Activated CD8-positive, alpha-beta memory T cell treated with anti-CD3 and anti-CD28 coated beads for 4 hours (primary cell): ENCODE measurements around the gene MMP23B.

Experiments
- DNase-seq, 2 donors: peaks; one replicate each; pipeline ENCODE4 v3.0.0-alpha.2; 2020; ENCODE audit warnings: low read depth in 2 of 2

MMP23B gene

DNA sequence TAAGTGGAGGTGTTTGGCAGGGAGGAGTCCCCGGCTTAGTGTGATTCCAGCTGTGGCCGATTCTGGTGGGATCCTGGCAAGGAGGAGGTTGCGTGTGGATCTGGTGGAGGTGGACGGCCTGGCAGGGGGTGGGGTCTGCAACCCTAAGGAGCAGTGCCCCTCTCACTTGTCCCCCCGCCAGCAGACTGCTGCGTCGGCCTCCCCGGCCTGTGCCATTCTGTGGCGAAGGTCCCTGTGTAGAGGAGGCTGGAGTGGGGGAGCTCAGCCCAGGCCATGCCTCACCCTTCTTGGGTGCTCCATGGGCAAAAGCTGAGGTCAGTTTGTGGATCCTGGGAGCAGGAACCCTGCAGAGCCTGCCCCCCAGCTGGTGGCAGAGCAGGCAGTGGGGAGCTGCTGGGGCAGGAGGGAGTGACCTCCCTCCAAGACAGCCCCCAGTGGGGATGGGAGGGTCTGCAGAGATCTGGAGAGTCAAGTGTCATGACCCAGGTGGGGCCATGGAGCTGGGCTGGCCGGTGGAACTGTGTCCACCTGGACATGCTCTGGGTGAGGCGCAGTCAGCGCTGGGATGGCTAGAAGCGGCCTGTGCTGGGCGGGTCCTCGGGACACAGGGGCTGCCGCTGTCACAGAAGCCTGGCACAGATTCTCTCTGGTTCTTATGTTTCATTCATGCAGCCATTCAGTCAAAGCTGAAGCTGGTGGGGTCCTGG, 11.4 kb upstream of the MMP23B start:
- no peak for DNase-seq

DNA sequence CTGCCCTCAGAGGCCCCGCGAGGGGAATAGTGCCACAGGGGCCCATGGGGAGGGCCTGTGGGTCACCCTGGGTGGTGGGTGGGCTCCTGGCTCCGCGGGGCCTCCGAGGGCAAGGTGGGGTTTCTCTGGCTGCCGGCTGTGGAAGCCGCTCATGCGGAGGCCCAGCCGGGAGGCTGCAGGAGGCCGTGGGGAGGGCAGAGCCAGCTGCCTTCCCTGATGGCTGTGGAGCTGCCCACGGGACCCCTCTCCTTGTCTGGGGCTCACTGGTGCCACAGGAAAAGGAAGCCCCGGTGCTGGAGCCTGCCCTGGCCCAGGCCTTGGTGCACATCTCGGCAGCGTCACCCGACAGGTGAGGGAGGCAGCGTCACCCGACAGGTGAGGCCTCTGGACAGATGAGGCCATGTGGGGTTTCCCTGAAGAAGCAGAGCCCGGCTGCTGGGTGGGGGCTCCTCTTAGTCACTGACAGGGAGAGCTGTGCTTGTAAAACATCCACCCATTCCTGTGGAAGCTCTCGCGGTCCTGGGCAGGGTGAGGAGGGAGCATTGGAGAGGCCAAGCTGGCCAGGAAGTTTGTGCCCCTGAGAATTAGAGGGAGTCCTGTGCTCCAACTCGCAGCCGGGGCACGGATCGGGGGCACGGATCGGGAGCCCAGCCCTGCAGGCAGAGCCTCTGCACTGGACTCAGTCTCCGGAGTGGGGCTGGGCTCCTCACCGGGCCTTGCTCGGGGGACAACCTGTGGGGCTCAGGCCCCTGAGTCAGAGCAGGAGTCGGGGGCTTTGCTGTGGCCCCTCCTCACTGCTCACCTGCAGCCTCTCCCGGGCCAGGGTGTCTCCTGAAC, 10.6 kb upstream of the MMP23B start:
- DNase-seq: no peak

- no peak for DNase-seq
These were observed 9.8 kb upstream of the MMP23B start for GRCh38 chr1:1622010-1622787.

DNA sequence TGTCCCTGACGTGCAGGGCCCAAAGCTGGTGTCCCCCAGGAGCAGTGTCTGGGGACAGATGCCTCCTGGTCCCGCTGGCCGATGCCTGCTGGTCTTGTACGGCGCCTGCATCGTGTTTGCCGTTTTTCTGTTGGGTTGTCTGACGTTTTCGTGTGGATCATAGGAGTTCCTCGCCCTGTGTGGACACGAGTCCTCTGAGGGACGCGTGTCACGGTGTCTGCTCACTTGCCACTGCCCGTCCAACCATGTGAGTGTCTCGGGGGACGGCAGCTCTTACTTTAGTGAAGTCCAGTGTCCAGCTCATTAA, 9.2 kb upstream of the MMP23B start:
- DNase-seq: no peak

DNA sequence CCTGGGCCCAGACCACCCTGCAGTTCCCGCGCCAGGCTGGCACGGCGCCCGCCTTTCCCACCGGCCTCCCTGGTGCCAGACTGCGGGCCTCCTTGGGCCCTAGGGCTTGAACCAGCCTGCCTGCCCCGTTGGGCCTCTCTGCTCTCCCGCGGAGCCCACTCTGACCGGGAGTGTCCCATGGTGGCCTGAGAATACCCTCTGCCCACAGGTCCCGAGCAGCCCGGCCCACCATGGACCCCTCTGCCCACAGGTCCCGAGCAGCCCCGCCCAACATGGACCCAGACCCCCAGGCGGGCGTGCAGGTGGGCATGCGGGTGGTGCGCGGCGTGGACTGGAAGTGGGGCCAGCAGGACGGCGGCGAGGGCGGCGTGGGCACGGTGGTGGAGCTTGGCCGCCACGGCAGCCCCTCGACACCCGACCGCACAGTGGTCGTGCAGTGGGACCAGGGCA, 8.8 kb upstream of the MMP23B start:
- no peak for DNase-seq

DNA sequence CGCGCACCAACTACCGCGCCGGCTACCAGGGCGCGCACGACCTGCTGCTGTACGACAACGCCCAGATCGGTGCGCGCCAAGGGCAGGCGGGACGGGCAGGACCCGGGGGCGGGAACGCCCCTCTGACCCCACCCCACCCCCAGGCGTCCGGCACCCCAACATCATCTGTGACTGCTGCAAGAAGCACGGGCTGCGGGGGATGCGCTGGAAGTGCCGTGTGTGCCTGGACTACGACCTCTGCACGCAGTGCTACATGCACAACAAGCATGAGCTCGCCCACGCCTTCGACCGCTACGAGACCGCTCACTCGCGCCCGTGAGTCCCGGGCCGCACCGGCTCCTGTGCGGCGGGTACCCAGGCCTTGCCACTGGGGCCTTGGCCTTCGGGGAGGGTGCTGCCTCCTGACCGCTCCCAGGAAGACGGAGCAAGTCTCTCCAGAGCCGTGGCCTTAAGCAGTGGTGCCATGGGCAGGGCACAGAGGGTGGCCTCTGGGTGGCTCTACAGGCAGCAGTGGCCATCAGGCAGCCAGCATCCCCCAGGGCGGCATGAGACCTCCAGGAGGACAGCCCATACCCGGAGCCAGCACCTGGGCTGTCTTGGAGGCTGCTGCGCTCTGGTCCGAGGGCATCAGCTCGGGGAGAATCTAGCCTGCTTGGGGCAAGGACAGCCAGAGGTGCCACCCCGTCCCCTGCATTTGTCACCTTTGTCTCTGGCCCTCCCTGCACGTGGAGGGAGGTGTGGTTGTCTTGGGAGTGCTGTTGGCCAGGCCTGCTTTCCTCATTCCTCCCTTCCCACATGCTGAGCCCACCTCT, 8.1 kb upstream of the MMP23B start:
- no peak for DNase-seq

DNA sequence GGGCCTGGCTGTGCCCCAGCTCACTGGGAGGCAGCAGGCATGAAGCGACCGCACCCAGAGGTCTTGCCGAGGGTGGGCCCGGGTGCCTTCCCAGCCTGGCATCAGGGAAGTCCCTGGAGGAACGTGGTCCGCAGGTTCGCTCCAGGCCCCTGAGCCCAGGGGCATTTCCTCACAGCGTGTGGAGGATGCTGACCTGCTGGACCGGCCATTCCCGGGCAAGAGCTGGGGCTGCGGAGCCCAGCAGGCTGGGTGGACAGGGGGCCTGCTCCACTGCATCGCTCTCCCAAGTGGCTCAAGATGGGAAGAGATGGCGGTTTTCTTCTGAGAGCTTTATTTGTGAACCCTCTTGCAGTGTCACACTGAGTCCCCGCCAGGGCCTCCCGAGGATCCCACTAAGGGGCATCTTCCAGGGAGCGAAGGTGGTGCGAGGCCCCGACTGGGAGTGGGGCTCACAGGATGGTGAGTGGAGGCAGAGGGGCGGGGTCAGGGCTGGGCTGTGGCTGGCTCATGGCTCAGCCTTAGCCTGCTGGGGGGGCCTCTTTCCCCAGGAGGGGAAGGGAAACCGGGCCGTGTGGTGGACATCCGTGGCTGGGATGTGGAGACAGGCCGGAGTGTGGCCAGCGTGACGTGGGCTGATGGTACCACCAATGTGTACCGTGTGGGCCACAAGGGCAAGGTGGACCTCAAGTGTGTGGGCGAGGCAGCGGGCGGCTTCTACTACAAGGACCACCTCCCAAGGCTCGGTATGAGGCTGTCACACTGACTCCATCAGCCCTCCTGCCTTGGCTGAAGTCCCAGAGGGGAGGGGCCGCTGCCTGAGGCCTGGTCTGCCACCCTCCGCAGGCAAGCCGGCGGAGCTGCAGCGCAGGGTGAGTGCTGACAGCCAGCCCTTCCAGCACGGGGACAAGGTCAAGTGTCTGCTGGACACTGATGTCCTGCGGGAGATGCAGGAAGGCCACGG, 7.2 kb upstream of the MMP23B start:
- no peak for DNase-seq

DNA sequence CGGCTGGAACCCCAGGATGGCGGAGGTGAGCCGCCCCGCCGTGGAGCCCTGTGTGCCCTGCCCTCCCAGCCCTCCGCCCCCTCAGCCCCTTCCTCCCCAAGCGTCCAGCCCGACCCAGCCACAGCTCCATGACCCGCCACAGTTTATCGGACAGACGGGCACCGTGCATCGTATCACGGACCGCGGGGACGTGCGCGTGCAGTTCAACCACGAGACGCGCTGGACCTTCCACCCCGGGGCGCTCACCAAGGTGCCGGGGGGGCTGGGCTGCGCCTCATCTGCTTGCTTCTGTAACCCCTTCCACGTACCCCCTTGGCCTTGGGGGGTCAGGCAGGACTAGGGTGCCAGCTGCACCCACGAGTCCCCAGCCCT, 6.6 kb upstream of the MMP23B start:
- DNase-seq: no peak

DNA sequence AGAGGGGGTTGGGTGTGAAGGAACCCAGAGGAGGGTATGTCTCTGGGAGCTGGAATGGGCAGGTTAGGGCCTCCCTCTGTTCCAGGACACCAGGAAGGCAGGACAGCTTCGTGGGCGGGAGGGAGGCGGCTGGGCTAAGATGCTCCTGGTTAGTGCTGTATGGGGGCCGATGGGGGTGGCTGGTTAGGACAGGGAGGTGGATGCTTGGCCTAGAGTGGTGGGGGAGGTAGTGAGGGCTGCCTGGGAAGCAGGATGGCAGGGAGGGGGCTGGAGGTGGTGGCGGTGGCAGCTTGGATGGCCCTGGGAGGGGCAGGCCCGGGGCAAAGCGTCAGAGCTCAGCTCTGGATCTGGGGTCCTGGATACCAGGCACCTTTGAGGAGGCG, 6.2 kb upstream of the MMP23B start:
- DNase-seq: no peak

DNA sequence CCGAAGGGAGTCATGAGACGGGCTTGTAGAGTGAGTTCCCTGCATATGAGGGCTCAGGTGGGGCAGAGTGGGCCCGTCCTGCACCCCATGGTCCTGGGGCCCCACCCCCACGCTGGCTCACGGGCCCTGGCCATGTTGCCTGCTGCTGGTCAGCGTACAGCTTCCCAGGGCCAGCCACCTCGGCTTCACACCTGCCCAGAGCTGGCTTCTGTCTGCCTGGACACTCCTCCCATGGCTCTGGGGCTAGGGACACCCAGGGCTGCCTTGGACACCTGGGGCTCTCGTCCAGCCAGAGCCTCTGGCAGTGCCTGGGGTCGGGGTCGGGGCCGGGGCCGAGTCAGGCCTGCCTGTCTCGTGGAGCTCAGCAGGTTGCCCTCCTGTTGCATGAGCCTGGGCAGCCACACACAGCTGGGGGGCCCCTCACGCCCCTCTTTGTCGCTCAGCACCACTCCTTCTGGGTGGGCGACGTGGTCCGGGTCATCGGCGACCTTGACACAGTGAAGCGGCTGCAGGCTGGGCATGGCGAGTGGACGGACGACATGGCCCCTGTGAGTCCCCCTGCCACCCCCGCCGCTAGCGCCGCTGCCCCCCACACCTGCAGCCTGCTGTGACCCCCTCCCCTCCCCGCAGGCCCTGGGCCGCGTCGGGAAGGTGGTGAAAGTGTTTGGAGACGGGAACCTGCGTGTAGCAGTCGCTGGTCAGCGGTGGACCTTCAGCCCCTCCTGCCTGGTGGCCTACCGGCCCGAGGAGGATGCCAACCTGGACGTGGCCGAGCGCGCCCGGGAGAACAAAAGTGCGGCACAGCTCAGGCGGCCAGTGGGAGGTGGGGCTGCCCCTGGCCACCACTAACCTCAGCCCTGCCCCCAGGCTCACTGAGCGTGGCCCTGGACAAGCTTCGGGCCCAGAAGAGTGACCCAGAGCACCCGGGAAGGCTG, 5.5 kb upstream of the MMP23B start:
- DNase-seq: no peak

- no peak for DNase-seq
These were observed 4.6 kb upstream of the MMP23B start for GRCh38 chr1:1627261-1627828.

- no peak for DNase-seq
These were observed 3.9 kb upstream of the MMP23B start for GRCh38 chr1:1627829-1628753.

DNA sequence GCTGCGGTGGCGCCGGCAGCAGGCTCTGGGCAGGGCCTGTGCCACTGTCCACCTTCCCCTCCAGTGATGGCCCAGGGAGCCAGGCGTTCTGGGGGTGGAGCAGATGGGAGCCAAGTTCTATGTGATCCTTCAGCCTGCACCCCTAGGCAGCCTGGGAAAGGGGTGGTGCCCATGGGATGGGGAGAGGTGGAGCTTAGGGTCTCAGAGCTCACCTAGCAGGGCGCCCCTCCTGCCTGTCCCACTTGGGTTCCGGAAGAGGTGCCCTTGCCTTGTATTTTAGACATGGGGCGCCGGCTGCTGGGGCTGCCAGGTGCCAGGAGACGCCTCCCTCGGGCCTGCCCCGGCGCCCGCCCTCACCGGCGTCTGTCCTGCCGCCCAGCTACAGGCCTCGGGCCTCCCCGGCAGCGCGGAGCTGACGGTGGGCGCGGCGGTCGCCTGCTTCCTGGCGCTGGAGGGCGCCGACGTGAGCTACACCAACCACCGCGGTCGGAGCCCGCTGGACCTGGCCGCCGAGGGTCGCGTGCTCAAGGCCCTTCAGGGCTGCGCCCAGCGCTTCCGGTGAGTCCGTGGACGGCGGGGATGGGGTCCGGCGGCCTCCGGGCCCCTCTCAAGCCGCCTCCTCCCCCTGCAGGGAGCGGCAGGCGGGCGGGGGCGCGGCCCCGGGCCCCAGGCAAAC, 3.1 kb upstream of the MMP23B start:
- no peak for DNase-seq

GRCh38 chr1:1629430-1630190, 2.4 kb upstream of the MMP23B start:
- peak; percentile 74 to 75 for DNase-seq

- peak; percentile 87 to 92 for DNase-seq
These were observed 1.6 kb upstream of the MMP23B start for GRCh38 chr1:1630191-1630964.
